Endothelial cell of umbilical vein (primary cell): Measurements from ENCODE around the gene MDM1. TPM values are rescaled to one million over a fixed set of nuclear protein-coding genes. Genes with fewer than 3 reads are reported as not detected.

Experiments
- BruUV-seq: library from RNA; stranded (reverse); fragments of 400-500 nt; replicated peaks from 2 replicates; lab custom pipeline; 2021; lab: Mats Ljungman, UMichigan
- CTCF ChIA-PET: fragments of 300-600, 350-600 bp; sonication (Branson Sonifier 250); formaldehyde crosslinking; loops from one replicate; lab custom pipeline; 2021; ENCODE audit warnings: antibody characterized with exemption, inconsistent platforms; lab: Charles Lee
- POLR2A ChIA-PET: fragments of 300-600, 350-600 bp; sonication (Branson Sonifier 250); formaldehyde crosslinking; loops from one replicate; lab custom pipeline; 2021; ENCODE audit warnings: antibody characterized with exemption, inconsistent platforms; lab: Charles Lee
- DNase-seq: peaks from one replicate; pipeline ENCODE4 v3.0.0-alpha.2; 2011; ENCODE audit warnings: low read depth, low spot score
- FAIRE-seq: peaks from 2 replicates; lab custom pipeline; 2011; peaks lifted over from hg19 to GRCh38; lab: Jason Lieb, UNC
- H2AFZ ChIP-seq: 2 replicates; pipeline ENCODE4 v1.6.0; 2012; ENCODE audit warnings: low read depth, low read length, control low read depth, inconsistent platforms
- H3K27ac ChIP-seq: 2 replicates; pipeline ENCODE4 v1.5.1; 2011; ENCODE audit warnings: low read depth, mild to moderate bottlenecking, control low read depth, low read length, moderate library complexity; ENCODE audit not compliant: insufficient read depth
- H3K27me3 ChIP-seq, 2 experiments: 2 replicates each; pipeline versions ENCODE4 v1.6.0 to v1.6.1; 2011; ENCODE audit warnings: low read length in 2 of 2, mixed read lengths in 1 of 2; ENCODE audit not compliant: control insufficient read depth in 2 of 2, insufficient read depth in 2 of 2
- H3K36me3 ChIP-seq, 2 experiments: 2 replicates in 1 of 2; 3 replicates in 1 of 2; pipeline ENCODE4 v1.5.1; 2011; ENCODE audit warnings: low read length in 2 of 2, mild to moderate bottlenecking in 1 of 2, moderate library complexity in 1 of 2; ENCODE audit not compliant: control insufficient read depth in 2 of 2, insufficient read depth in 2 of 2; ENCODE audit errors: extremely low read depth in 1 of 2
- H3K4me1 ChIP-seq: 3 replicates; pipeline ENCODE4 v1.5.1; 2011; ENCODE audit warnings: mild to moderate bottlenecking, low read length; ENCODE audit not compliant: control insufficient read depth, insufficient read depth; ENCODE audit errors: extremely low read depth
- H3K4me2 ChIP-seq: 2 replicates; pipeline ENCODE4 v1.6.1; 2011; ENCODE audit warnings: low read length, control low read depth, mixed read lengths; ENCODE audit not compliant: insufficient read depth
- H3K4me3 ChIP-seq, 3 experiments: fragments of 200-600 bp in 1 of 3; sonication (generic), shearing (Covaris generic) in 1 of 3; replicated peaks in 1 of 3; 2 replicates each; pipeline ENCODE4 v1.5.1; 2011 to 2016; ENCODE audit warnings: control low read depth in 3 of 3, low read length in 3 of 3, mild to moderate bottlenecking in 2 of 3, inconsistent platforms in 1 of 3, low read depth in 1 of 3, moderate library complexity in 1 of 3; ENCODE audit not compliant: insufficient read depth in 1 of 3
- H3K79me2 ChIP-seq: 2 replicates; pipeline ENCODE4 v1.6.0; 2012; ENCODE audit warnings: low read length, inconsistent platforms; ENCODE audit not compliant: control insufficient read depth, insufficient read depth
- H3K9ac ChIP-seq: replicated peaks from 2 replicates; pipeline ENCODE3; 2011; ENCODE audit warnings: low read length, control low read depth; ENCODE audit not compliant: insufficient read depth; ENCODE audit errors: extremely low read depth
- H3K9me1 ChIP-seq: replicated peaks from 3 replicates; pipeline ENCODE4 v1.6.0; 2011; ENCODE audit warnings: mild to moderate bottlenecking, low read length; ENCODE audit not compliant: control insufficient read depth, insufficient read depth; ENCODE audit errors: extremely low read depth
- H3K9me3 ChIP-seq: replicated peaks from 2 replicates; pipeline ENCODE4 v1.5.1; 2012; ENCODE audit warnings: low read length, inconsistent platforms; ENCODE audit not compliant: control insufficient read depth, insufficient read depth
- H4K20me1 ChIP-seq: replicated peaks from 2 replicates; pipeline ENCODE3; 2011; ENCODE audit warnings: mild to moderate bottlenecking, low read length; ENCODE audit not compliant: control insufficient read depth, insufficient read depth; ENCODE audit errors: extremely low read depth
- EZH2 ChIP-seq: IDR thresholded peaks from 2 replicates; pipeline ENCODE4 v1.6.1; 2012; ENCODE audit warnings: borderline replicate concordance, low read depth, mild to moderate bottlenecking, moderate library complexity, low read length, inconsistent platforms; ENCODE audit not compliant: severe bottlenecking
- FOS ChIP-seq: IDR thresholded peaks from 2 replicates; pipeline ENCODE4 v1.6.1; 2011; ENCODE audit warnings: mild to moderate bottlenecking, low read length, moderate library complexity, borderline replicate concordance; ENCODE audit not compliant: insufficient read depth
- GATA2 ChIP-seq: IDR thresholded peaks from 2 replicates; pipeline ENCODE4 v1.7.0; 2011; ENCODE audit warnings: low read depth, mild to moderate bottlenecking, moderate library complexity, mixed read lengths, low read length; ENCODE audit not compliant: insufficient read length, insufficient read depth
- JUN ChIP-seq: IDR thresholded peaks from 2 replicates; pipeline ENCODE4 v1.6.1; 2011; ENCODE audit warnings: borderline replicate concordance, low read depth; ENCODE audit not compliant: insufficient read length, insufficient read depth
- MYC ChIP-seq: IDR thresholded peaks from one replicate; pipeline ENCODE4 v1.6.1; 2011; ENCODE audit warnings: mild to moderate bottlenecking, low read depth, low read length
- POLR2A ChIP-seq: IDR thresholded peaks from 2 replicates; pipeline ENCODE4 v1.6.1; 2012; ENCODE audit warnings: low read depth, mild to moderate bottlenecking, control low read depth, low read length
- POLR2AphosphoS5 ChIP-seq: IDR thresholded peaks from 2 replicates; pipeline ENCODE4 v1.6.1; 2012; ENCODE audit warnings: low read depth, mild to moderate bottlenecking, control low read depth, low read length, moderate library complexity; ENCODE audit not compliant: insufficient read depth
- dilution Hi-C: fragments of 300-500 bp; cut with MboI; formaldehyde crosslinking; loops from one replicate; pipeline ENCODE4 v1.15.0; 2019; ENCODE audit warnings: low sequenced_read_pairs; ENCODE audit not compliant: extremely low pct_ligation_motif_present
- intact Hi-C: fragments of 100-400 bp; cut with micrococcal nuclease; formaldehyde crosslinking; loops from one replicate; pipeline ENCODE4 v1.10.0; 2022
- polyA plus RNA-seq, 4 experiments: library from polyadenylated mRNA; depleted of rRNA in 3 of 4; stranded (reverse) in 3 of 4; unstranded in 1 of 4; fragments of >200 nt; gene quantifications; 2 replicates each; pipeline versions ENCODE4 v1.2.1 to v1.2.3, GENCODE V29; 2011 to 2012; ENCODE audit warnings: missing spikeins in 1 of 4
- total RNA-seq: library from RNA; stranded (reverse); gene quantifications from 2 replicates; pipeline ENCODE4 v1.2.3, GENCODE V29; 2021
- TF ChIP-seq, protein P1 (sequence below), 2 donors: IDR thresholded peaks; 1 replicate in 1 of 2; 2 replicates in 1 of 2; pipeline ENCODE4 v1.5.1; 2011; ENCODE audit warnings: low read length in 2 of 2, mild to moderate bottlenecking in 2 of 2, moderate library complexity in 2 of 2, control low read depth in 1 of 2, inconsistent platforms in 1 of 2, low read depth in 1 of 2; ENCODE audit not compliant: insufficient read depth in 1 of 2; ENCODE audit errors: extremely low read depth in 1 of 2
- TF ChIP-seq, protein P2 (sequence below): IDR thresholded peaks from 2 replicates; pipeline ENCODE4 v1.6.1; 2011; ENCODE audit not compliant: insufficient read depth, insufficient read length

The MDM1 gene
- total and polyA plus RNA-seq, 2 donors (not counting 3 experiments of a cell fraction or from before 2014, with no cell fraction given) = 4.3 to 12.5 TPM

DNA sequence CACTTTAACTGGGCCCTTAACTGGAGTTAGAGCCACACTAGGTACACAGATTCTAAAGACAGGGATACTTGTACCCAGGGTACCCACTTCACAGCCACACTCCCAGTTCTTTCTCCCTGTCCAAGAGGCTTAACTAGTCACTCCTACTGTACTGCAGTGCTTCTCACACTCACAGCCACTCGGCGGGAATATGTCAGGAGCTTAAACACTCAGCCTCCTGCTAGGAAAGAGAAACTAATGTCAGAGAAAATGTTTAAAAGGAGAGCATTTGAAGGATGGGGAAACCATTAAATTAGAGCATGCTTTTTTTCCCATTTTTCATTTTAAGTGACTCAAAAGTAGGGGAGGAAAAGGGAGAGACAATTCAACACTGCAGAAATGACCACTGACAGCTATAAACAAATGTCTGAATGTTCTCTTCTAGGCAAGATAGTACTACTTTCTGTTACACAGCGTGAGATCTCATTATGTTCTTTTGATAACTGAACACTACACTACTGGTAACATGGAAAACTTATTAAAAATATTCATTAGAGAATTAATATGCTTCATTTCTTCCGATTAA, 22.9 kb upstream of the MDM1 start:
- H2AFZ ChIP-seq = no peak overlapping the region
- no peaks in the 10 kb centered on the region for H4K20me1 ChIP-seq
- no peaks in the 10 kb centered on the region for H3K27me3 ChIP-seq
- H3K9me1 ChIP-seq = no peaks in the 10 kb centered on the region
- no peak overlapping the region for H3K27ac ChIP-seq
- DNase-seq (no peak), FAIRE-seq (no peak)
- no peaks in the 10 kb centered on the region for H3K36me3 ChIP-seq
- H3K9me3 ChIP-seq = no peaks in the 10 kb centered on the region
- no peak overlapping the region for H3K4me2 ChIP-seq
- intact Hi-C loops = loop anchor here (5.0 kb wide), 2 partner anchors 302 to 452 kb away; partner anchors contain the start of gene MDM2
- dilution Hi-C loops = no loop called here
- ChIA-PET CTCF (interaction anchor here (1.3 kb wide), 1 partner anchor 392 kb away, joined by 3 read pairs; no protein-coding TSS in a partner anchor), POLR2A (no interaction called here)
- H3K4me1 ChIP-seq = peaks cover 15% of the 10 kb centered on the region
- BruUV-seq = no TSS peak
- no peaks in the 10 kb centered on the region for H3K79me2 ChIP-seq
- TF ChIP-seq POLR2A (no peak), FOS (no peak), EZH2 (no peak), MYC (no peak), GATA2 (no peak), JUN (no peak), POLR2AphosphoS5 (no peak)
- TF ChIP-seq, protein P1, sequence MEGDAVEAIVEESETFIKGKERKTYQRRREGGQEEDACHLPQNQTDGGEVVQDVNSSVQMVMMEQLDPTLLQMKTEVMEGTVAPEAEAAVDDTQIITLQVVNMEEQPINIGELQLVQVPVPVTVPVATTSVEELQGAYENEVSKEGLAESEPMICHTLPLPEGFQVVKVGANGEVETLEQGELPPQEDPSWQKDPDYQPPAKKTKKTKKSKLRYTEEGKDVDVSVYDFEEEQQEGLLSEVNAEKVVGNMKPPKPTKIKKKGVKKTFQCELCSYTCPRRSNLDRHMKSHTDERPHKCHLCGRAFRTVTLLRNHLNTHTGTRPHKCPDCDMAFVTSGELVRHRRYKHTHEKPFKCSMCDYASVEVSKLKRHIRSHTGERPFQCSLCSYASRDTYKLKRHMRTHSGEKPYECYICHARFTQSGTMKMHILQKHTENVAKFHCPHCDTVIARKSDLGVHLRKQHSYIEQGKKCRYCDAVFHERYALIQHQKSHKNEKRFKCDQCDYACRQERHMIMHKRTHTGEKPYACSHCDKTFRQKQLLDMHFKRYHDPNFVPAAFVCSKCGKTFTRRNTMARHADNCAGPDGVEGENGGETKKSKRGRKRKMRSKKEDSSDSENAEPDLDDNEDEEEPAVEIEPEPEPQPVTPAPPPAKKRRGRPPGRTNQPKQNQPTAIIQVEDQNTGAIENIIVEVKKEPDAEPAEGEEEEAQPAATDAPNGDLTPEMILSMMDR (IDR thresholded peaks at IDR 0.05; ENCODE audit: extremely low read depth in 1 of 2, insufficient read depth in 1 of 2, low read depth in 1 of 2, low read length in 2 of 2) = no peak
- TF ChIP-seq, protein P2, sequence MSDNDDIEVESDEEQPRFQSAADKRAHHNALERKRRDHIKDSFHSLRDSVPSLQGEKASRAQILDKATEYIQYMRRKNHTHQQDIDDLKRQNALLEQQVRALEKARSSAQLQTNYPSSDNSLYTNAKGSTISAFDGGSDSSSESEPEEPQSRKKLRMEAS = no peak
- no peak overlapping the region for H3K9ac ChIP-seq
- no peak overlapping the region for H3K4me3 ChIP-seq
